Dedifferentiated amniotic fluid mesenchymal stem cell (primary cell): Measurements from ENCODE around the gene RHBG.

Source experiments
- DNase-seq: peaks from one replicate; pipeline ENCODE4 v3.0.0-alpha.2; 2016; ENCODE audit errors: extremely low spot score

RHBG gene

GRCh38 chr1:156386134-156386901 is 17.3 kb downstream of the RHBG start:
- DNase-seq: no peak

DNA sequence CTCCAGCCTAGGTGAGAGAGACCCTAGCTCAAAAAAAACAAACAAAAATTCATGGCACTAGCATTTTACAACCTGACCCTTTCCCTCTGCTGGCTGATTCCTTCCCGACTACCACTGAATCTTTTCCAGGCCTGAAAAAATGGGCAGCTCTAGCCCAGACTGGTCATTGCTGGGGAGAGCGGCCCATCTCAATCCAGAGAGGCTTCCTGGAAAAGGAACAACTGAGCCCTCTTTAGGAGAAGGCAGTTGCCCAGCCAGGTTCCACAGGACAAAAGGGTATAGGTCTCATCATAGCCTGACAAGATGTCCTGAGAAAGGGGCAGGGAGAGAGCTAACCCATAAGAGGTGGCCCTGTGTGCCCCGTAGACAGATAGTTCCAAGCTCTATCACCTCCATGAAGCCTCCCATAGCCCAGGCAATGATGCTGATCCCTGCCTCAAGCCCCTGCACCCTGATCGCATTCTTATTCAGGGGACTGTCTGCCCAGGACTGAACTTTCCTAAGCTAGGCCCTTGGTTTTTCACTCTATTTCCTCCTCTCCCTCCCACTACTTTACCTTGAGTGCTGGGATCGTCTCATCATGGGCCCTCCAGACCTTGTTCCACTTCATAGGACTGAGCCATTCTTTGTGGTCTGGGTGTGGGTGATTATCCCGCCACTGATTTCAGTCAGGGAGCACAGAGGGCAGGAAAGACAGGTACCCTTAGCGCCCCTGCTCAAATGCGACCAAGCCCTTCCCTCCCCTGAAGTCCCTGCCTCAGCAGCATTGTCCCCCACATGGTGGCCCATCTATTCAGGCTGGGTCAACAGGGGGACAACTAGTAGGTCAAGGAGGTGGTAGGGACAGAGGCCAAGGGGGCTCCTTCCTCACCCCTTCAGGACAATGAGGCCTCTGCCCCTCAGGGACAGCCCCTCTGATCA is 18.2 kb downstream of the RHBG start:
- DNase-seq: no peak

DNA sequence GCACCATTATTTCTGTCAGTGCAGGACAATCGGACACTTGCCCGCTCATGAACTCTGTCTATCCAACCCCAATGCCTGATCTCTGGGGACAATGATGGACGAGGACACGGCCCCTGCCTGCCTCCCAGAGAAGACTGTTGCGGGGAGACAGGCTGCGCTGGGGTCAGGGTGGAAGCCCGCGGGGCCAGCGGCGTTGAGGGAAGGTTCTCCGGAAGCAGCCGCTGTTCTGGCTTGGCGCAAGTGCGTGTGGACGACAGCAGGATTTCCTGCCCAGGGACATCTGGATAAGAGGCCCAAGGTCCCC is 18.8 kb downstream of the RHBG start:
- no peak for DNase-seq

DNA sequence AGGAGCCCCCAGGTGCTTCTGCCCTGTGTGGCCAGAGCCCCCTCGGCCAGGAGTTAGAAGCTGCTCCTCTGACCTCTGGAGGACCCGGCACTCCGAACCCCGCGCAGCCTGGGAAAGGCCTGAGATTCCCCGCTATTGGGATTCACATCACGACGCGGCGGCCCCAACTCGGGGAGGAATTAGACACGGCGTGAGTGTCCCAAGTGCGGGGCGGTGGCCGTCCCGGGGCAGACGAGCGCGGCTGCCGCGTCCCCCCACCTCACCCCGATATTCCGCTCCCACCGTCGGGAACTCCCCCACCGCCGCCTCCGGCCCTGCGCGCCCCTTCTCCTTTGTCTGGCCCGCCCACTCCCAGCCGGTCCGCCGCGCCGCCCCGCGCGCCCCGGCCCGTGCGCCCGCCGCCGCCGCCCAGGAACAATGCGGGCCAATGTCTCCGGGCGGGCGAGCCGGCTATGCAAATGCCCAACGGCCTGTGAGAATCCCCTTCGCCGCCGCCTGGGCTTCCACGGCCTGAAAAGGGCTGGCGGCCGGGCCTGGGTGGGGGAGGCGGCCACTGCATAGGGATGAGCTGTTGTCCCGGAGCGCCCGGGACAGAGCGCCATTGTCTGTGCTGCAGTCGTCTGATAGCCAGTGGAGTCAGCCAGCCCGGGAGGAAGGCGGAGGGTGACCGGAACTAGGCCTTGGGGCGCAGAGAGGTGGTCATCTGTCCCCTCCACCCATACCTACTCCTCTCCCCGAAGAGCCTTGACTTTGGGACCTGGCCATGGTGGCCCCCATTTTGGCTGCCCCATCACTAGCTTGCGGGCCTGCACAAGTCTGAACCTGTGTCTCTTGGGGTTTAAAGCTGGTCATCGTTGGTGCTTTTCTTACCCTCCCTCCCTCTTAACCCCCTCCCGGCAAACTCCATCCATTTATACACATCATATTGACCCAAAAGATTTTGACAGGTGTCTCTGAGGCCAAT is 19.4 kb downstream of the RHBG start:
- no peak for DNase-seq

- no peak for DNase-seq
Measured at GRCh38 chr1:156389311-156389710, 20.3 kb downstream of the RHBG start.

DNA sequence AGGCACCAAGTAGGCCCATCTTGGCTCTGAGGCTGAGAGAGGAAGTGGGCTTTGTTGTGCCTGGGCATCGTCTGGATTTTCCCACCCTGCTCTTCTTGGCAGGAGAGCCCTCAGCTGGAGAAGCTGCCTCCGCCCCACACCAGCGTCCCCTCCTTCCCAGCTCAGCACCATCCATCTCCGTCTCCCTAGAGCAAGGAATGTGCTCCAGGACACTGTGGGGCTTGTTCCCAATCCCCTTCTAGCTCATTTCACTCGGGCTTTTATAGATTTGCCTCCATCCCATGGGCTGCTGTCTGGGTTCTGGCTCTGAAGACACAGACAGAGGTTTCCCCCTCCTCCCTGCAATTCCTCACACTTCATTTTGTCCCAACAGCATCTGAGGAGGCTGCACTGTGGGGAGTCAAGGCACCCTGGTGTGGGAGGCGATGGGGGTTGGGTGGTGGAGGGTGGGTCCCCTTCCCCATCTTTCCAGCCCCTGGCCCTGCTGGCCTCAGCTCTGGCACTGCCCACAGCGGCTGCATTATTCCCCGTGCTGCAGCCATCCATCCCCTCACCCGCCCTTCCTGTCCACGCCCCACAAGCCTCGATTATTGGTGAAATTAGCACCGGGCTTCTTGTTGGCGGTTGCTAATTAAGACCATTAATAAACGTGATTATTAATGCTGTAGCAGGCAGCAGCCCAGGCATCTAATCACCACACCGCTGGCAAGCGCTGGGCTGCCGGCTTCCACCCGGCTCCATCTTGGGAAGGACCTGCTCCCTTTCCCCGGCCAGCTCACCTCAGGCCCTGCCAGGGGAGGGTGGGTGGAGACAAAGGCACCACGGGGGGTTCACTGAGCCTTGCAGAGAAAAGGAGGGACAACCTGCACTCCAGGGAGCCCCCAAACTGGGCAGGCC is 21.7 kb downstream of the RHBG start:
- DNase-seq: no peak

DNA sequence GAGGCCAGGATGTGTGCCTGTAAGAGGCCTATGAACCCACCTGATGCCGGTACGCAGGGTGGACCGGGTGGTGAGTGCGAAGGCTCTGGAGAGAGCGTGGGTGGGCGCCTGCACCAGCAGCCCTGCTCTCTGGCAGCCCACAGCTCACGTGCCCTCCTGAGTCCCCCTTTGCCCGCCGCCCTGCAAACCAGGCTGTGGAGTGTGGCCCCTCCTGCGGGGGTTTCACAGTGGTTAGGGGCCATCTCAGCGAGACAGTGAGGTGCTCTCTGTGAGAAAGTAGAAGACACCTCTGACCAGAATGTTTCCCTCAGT is 22.3 kb downstream of the RHBG start:
- DNase-seq: no peak

GRCh38 chr1:156391701-156392100 is 22.7 kb downstream of the RHBG start:
- DNase-seq: no peak

GRCh38 chr1:156392452-156392853 is 23.4 kb downstream of the RHBG start:
- DNase-seq: no peak

DNA sequence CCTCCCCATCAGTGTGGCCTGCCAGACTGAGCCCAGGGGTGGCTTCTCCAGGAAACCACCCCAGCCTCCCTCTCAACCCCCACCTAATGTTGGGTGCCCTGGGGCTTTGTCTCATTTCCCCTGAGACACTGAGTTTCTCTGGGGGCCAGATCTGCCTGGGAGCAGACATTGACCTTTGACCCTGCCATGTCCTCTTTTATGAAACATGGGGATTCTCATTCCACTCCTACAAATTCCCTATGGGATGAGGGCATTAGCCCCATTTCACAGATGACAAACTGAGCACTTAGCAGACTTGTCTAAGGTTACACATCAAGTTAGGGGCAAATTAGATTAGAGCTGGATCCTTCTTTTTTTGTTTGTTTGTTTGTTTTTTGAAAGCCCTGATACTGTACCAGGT is 24.1 kb downstream of the RHBG start:
- DNase-seq: no peak

GRCh38 chr1:156394082-156394481 is 25.1 kb downstream of the RHBG start:
- DNase-seq: no peak

DNA sequence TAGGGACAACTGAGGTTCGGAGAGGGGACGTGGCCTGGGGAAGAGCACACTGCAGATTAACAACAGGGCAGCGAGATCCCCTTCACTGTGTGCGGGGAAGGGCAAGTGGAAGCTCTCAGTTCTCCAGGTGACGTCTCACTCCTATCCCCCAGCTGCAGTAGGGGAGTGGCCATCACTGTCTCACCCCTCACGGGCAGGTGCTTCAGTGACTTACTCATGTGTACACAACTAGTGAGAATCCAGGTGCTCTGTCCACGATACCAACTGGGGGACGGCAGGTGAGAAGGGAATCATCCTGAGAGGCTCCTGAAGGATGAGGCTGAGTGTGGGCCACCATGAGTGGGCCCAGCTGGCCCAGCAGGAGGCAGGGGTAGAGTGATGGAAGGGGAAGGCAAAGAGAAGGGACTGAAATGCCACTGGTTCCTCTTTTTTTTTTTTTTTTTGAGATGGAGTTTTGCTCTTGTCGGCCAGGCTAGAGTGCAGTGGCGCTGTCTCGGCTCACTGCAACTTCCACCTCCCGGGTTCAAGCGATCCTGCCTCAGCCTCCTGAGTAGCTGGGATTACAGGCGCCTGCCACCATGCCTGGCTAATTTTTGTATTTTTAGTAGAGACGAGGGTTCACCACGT is 25.9 kb downstream of the RHBG start:
- DNase-seq: no peak

- DNase-seq: no peak
Measured at GRCh38 chr1:156399355-156400125, 30.5 kb downstream of the RHBG start.

DNA sequence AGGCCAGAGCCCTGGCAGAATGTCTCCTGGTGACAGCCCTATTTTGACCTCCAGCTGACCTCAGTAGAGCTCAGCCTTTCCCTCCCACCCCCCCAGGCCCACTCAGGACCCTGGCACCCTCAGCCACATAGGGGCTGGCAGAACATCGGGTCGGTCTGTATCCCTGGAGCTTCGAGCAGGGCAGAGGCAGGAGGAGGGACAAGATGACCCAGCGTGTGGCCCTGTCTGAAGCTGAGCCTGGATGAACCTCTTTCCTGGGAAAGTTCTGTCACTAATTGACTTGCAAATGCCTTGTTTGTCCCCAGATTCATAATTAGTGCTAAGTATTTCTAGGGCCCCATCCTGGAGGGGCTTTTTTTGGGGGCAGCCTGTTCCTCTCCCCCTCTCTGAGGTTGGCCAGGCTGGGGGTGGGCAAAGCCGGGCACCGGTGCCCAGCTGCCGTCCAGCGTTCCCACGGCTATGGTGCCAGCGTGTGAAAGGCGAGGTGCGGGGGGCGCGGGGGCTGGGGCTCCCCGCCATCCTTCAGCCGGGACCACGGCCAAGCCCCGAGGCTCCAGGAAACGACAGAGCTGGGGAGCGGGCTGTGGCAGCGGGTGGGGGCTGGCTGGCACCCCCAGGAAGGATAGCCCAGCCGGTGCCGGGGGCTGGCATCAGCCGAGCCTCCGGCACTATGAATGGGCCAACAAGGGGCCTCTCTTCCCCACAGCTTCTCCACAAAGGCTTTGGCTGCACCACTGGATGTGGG is 31.4 kb downstream of the RHBG start:
- DNase-seq: no peak

DNA sequence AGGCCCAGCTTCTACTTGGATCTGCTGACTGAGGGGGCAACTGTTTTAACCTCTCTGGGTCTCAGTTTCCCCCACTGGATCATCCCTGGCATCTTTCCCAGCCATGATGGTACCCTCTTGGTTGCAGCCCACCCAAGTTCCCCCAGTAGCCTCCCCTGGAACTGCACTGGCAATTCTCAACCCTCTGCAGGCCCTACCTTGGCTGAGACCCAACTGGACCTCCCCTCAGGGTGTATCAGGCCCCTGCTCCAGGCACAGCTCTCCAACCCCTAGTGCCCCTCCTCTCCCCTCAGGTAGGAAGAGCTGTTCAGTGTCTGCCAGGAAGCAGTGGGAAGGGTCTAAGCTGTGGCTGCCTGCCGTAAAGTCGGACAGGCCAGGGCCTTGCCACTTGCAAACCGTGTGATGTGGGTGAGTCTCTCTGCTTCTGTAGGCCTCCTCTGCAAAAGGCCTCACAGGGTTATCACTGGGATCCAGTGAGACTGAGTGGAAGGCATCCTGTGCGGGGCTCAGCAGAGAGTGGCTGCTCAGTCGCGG is 32.1 kb downstream of the RHBG start:
- DNase-seq: no peak

- DNase-seq: no peak
Measured at GRCh38 chr1:156401681-156402081, 32.7 kb downstream of the RHBG start.

DNA sequence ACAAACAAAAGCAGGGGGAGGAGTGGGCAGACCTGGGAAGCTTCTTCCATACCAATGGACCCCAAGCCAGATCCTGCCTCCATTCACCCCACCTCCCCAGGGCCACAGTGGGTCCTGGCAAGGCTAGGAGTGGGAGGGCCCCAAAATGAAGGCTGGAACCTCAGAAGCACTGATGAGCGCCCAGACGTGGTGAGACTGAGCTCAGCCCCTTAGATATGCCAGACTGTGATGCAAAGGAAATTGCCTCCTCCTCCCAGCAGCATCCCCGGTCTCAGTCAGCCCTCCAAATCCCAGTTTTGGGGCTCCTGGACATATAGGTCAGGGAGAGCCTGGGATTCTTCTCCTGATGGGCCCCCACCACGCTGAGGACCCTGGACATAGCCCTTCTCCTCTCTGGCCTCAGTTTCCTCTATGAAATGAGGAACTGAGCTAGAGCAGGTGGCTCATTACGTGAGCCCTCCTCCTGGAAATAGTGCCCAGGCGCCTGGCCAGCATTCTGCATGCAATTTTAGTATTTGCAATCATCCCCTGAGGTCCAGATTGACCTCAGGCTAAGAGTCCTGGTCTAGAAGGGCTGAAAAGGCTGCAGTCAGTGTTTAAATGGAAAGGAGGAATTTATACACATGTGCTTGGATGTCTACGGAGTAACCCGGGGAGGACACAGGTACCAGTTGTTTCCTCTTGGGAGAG is 33.5 kb downstream of the RHBG start:
- no peak for DNase-seq

GRCh38 chr1:156405670-156406069 is 36.7 kb downstream of the RHBG start:
- DNase-seq: no peak
